ENCODE results near the gene LAMA1. TPM values are rescaled to one million over a fixed set of nuclear protein-coding genes. Genes with fewer than 3 reads are reported as not detected.

Gene LAMA1
- total and polyA plus RNA-seq, 2 donors (not counting 3 experiments of a cell fraction or from before 2014, with no cell fraction given) = 0.04 TPM; not detected in 1

DNA sequence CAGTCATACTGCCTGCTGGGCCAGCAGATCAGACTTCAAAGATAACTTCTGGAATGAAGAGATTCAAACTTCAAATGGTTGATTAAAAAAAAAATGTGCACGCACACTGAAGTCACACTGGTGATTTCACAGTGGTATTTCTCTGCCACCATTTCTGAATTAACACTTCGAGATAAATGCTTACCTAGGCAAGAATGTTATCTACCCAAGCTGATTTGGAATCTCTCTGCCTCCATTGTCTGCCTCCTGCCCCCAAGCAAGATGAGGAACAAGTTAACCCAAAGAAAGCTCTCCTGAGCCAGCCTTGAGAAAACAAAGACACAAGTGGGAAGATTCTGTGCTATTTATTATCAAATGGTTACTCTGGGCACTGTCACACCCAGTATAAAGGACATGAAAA lies 6.5 kb downstream of the LAMA1 start:
- no peak overlapping the region for H3K4me3 ChIP-seq (replicated peaks in 1 of 3; ENCODE audit: insufficient read depth in 1 of 3, low read depth in 1 of 3, low read length in 3 of 3)
- H3K9me3 ChIP-seq (replicated peaks; ENCODE audit: control insufficient read depth, insufficient read depth, low read length) = no peaks in the 10 kb centered on the region
- intact Hi-C loops (cut with micrococcal nuclease) = no loop called here
- H3K79me2 ChIP-seq (ENCODE audit: control insufficient read depth, insufficient read depth, low read length) = no peaks in the 10 kb centered on the region
- CTCF ChIA-PET = interaction anchor here (1.2 kb wide), 1 partner anchor 9 kb away, joined by 3 read pairs; no protein-coding TSS in a partner anchor
- dilution Hi-C loops (cut with MboI; ENCODE audit: extremely low pct_ligation_motif_present, low sequenced_read_pairs) = no loop called here
- no peak for TF ChIP-seq JUN (IDR thresholded peaks at IDR 0.05; ENCODE audit: borderline replicate concordance, insufficient read depth, insufficient read length, low read depth)
- TF ChIP-seq GATA2 (IDR thresholded peaks at IDR 0.05; ENCODE audit: insufficient read depth, insufficient read length, low read depth, low read length) = no peak
- no peak for TF ChIP-seq POLR2AphosphoS5 (IDR thresholded peaks at IDR 0.05; ENCODE audit: insufficient read depth, low read depth, low read length)
- TF ChIP-seq POLR2A (IDR thresholded peaks at IDR 0.05; ENCODE audit: low read depth, low read length) = no peak
- no peak for TF ChIP-seq MYC (IDR thresholded peaks at IDR 0.05; ENCODE audit: low read depth, low read length)
- TF ChIP-seq, protein P1, sequence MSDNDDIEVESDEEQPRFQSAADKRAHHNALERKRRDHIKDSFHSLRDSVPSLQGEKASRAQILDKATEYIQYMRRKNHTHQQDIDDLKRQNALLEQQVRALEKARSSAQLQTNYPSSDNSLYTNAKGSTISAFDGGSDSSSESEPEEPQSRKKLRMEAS (IDR thresholded peaks at IDR 0.05; ENCODE audit: insufficient read depth, insufficient read length) = no peak
- TF ChIP-seq, protein P2, sequence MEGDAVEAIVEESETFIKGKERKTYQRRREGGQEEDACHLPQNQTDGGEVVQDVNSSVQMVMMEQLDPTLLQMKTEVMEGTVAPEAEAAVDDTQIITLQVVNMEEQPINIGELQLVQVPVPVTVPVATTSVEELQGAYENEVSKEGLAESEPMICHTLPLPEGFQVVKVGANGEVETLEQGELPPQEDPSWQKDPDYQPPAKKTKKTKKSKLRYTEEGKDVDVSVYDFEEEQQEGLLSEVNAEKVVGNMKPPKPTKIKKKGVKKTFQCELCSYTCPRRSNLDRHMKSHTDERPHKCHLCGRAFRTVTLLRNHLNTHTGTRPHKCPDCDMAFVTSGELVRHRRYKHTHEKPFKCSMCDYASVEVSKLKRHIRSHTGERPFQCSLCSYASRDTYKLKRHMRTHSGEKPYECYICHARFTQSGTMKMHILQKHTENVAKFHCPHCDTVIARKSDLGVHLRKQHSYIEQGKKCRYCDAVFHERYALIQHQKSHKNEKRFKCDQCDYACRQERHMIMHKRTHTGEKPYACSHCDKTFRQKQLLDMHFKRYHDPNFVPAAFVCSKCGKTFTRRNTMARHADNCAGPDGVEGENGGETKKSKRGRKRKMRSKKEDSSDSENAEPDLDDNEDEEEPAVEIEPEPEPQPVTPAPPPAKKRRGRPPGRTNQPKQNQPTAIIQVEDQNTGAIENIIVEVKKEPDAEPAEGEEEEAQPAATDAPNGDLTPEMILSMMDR (IDR thresholded peaks at IDR 0.05; ENCODE audit: extremely low read depth in 1 of 2, insufficient read depth in 1 of 2, low read depth in 1 of 2, low read length in 2 of 2) = no peak
- TF ChIP-seq EZH2 (IDR thresholded peaks at IDR 0.05; ENCODE audit: borderline replicate concordance, low read depth, low read length, severe bottlenecking) = no peak
- TF ChIP-seq FOS (IDR thresholded peaks at IDR 0.05; ENCODE audit: borderline replicate concordance, insufficient read depth, low read length) = no peak
- H3K36me3 ChIP-seq (ENCODE audit: control insufficient read depth in 2 of 2, extremely low read depth in 1 of 2, insufficient read depth in 2 of 2, low read length in 2 of 2) = no peaks in the 10 kb centered on the region
- H2AFZ ChIP-seq (ENCODE audit: low read depth, low read length) = no peak overlapping the region
- no peaks in the 10 kb centered on the region for H3K4me1 ChIP-seq (ENCODE audit: control insufficient read depth, extremely low read depth, insufficient read depth, low read length)
- no peaks in the 10 kb centered on the region for H4K20me1 ChIP-seq (replicated peaks; ENCODE audit: control insufficient read depth, extremely low read depth, insufficient read depth, low read length)
- DNase-seq (ENCODE audit: low read depth, low spot score) = no peak
- POLR2A ChIA-PET = no interaction called here
- H3K4me2 ChIP-seq (ENCODE audit: insufficient read depth, low read length) = no peak overlapping the region
- no peak overlapping the region for H3K27ac ChIP-seq (ENCODE audit: insufficient read depth, low read depth, low read length)
- no peaks in the 10 kb centered on the region for H3K9me1 ChIP-seq (replicated peaks; ENCODE audit: control insufficient read depth, extremely low read depth, insufficient read depth, low read length)
- no peak overlapping the region for H3K9ac ChIP-seq (replicated peaks; ENCODE audit: extremely low read depth, insufficient read depth, low read length)
- BruUV-seq (replicated peaks) = no TSS peak
- no peak for FAIRE-seq
- H3K27me3 ChIP-seq (ENCODE audit: control insufficient read depth in 2 of 2, insufficient read depth in 2 of 2, low read length in 2 of 2) = peaks cover 4 to 8% of the 10 kb centered on the region in 2 experiments

Data from endothelial cell of umbilical vein (primary cell).